ENCODE results near the gene HTD2. TPM values are rescaled to one million over a fixed set of nuclear protein-coding genes. Genes with fewer than 3 reads are reported as not detected.

Gene HTD2
- total RNA-seq, 1 experiment from 2014 or later, result 10.1 TPM

- Mint-ChIP-seq H3K9me3 (ENCODE audit: unreplicated experiment) (no peaks in the 10 kb centered on the region), H3K4me1 (ENCODE audit: insufficient read depth, unreplicated experiment) (no peaks in the 10 kb centered on the region), H3K27ac (ENCODE audit: low read depth, unreplicated experiment) (no peak overlapping the region), H3K36me3 (ENCODE audit: insufficient read depth, unreplicated experiment) (peaks cover 5% of the 10 kb centered on the region), H3K4me3 (ENCODE audit: unreplicated experiment) (no peak overlapping the region), H3K27me3 (ENCODE audit: insufficient read depth, unreplicated experiment) (no peaks in the 10 kb centered on the region)
- BruUV-seq (replicated peaks), result no TSS peak
- TF ChIP-seq CTCF (IDR thresholded peaks at IDR 0.05; ENCODE audit: unreplicated experiment), result no peak
- DNase-seq (ENCODE audit: unreplicated experiment), result no peak
- ChIA-PET POLR2A (interaction anchor here (1.0 kb wide), 1 partner anchor 9 kb away, joined by 3 read pairs; no protein-coding TSS in a partner anchor), CTCF (interaction anchor here (0.9 to 2.8 kb wide), 7 partner anchors 8 to 131 kb away, joined by 3 to 10 read pairs (median 5); partner anchors contain the start of genes HTD2 and RPP14)
- intact Hi-C loops (cut with micrococcal nuclease), result no loop called here
Observed at GRCh38 chr3:58292866-58293265, 13.5 kb upstream of the HTD2 start.

- TF ChIP-seq CTCF (IDR thresholded peaks at IDR 0.05; ENCODE audit: unreplicated experiment), result no peak
- H3K4me1 Mint-ChIP-seq (ENCODE audit: insufficient read depth, unreplicated experiment), result no peaks in the 10 kb centered on the region
- H3K27me3 Mint-ChIP-seq (ENCODE audit: insufficient read depth, unreplicated experiment), result no peaks in the 10 kb centered on the region
- intact Hi-C loops (cut with micrococcal nuclease), result no loop called here
- DNase-seq (ENCODE audit: unreplicated experiment), result no peak
- no peak overlapping the region for H3K27ac Mint-ChIP-seq (ENCODE audit: low read depth, unreplicated experiment)
- POLR2A ChIA-PET, result interaction anchor here (1.0 kb wide), 1 partner anchor 9 kb away, joined by 3 read pairs; no protein-coding TSS in a partner anchor
- CTCF ChIA-PET, result interaction anchor here (1.1 to 2.8 kb wide), 2 partner anchors 13 to 115 kb away, joined by 10 read pairs; partner anchors contain the start of genes HTD2 and RPP14
- no peaks in the 10 kb centered on the region for H3K36me3 Mint-ChIP-seq (ENCODE audit: insufficient read depth, unreplicated experiment)
- H3K4me3 Mint-ChIP-seq (ENCODE audit: unreplicated experiment), result no peak overlapping the region
- no TSS peak for BruUV-seq (replicated peaks)
- no peaks in the 10 kb centered on the region for H3K9me3 Mint-ChIP-seq (ENCODE audit: unreplicated experiment)
Observed at GRCh38 chr3:58293516-58293915, 12.8 kb upstream of the HTD2 start.

- BruUV-seq (replicated peaks), result no TSS peak
- Mint-ChIP-seq H3K4me1 (ENCODE audit: insufficient read depth, unreplicated experiment) (no peaks in the 10 kb centered on the region), H3K36me3 (ENCODE audit: insufficient read depth, unreplicated experiment) (no peaks in the 10 kb centered on the region), H3K27ac (ENCODE audit: low read depth, unreplicated experiment) (no peak overlapping the region), H3K4me3 (ENCODE audit: unreplicated experiment) (no peak overlapping the region), H3K27me3 (ENCODE audit: insufficient read depth, unreplicated experiment) (peaks cover 5% of the 10 kb centered on the region), H3K9me3 (ENCODE audit: unreplicated experiment) (no peaks in the 10 kb centered on the region)
- no peak for TF ChIP-seq CTCF (IDR thresholded peaks at IDR 0.05; ENCODE audit: unreplicated experiment)
- CTCF ChIA-PET, result interaction anchor here (0.6 to 10.5 kb wide), 5 partner anchors 10 to 118 kb away, joined by 3 to 254 read pairs (median 8); partner anchors contain the start of genes HTD2 and RPP14
- intact Hi-C loops (cut with micrococcal nuclease), result no loop called here
- POLR2A ChIA-PET, result no interaction called here
- DNase-seq (ENCODE audit: unreplicated experiment), result no peak
Observed at GRCh38 chr3:58296269-58296668, 10.1 kb upstream of the HTD2 start.

DNA sequence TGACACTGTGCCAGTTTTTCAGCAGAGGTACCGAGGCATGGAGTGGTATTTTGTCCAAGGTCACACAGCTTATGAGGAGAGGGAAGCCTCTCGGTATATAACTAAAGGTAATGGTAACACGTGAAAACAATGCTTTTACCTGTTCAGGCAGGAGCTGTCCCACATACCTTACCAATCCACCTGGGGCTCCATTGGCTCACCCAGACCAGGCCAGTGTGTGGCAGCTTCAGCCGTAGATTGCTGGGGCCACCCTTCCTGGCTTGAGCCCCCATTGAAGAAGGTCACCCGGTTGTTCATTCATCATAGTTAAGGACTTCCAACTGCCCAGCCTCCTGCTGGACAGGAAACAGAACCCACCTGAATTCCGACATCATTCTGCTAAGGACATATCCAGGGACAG, 9.5 kb upstream of the HTD2 start:
- CTCF ChIA-PET, result interaction anchor here (0.7 to 10.5 kb wide), 5 partner anchors 9 to 119 kb away, joined by 3 to 254 read pairs (median 8); partner anchors contain the start of genes HTD2 and RPP14
- POLR2A ChIA-PET, result interaction anchor here (1.3 kb wide), 1 partner anchor 58 kb away, joined by 4 read pairs; no protein-coding TSS in a partner anchor
- Mint-ChIP-seq H3K36me3 (ENCODE audit: insufficient read depth, unreplicated experiment) (no peaks in the 10 kb centered on the region), H3K4me1 (ENCODE audit: insufficient read depth, unreplicated experiment) (no peaks in the 10 kb centered on the region), H3K27ac (ENCODE audit: low read depth, unreplicated experiment) (no peak overlapping the region), H3K9me3 (ENCODE audit: unreplicated experiment) (no peaks in the 10 kb centered on the region), H3K4me3 (ENCODE audit: unreplicated experiment) (no peak overlapping the region), H3K27me3 (ENCODE audit: insufficient read depth, unreplicated experiment) (peaks cover 10% of the 10 kb centered on the region)
- DNase-seq (ENCODE audit: unreplicated experiment), result no peak
- TF ChIP-seq CTCF (IDR thresholded peaks at IDR 0.05; ENCODE audit: unreplicated experiment), result no peak
- BruUV-seq (replicated peaks), result no TSS peak
- intact Hi-C loops (cut with micrococcal nuclease), result no loop called here
